C4-2B (cell line): Measurements from ENCODE around the gene KCNJ3.

Experiments
- CTCF ChIP-seq: fragments of 450-650 bp; conservative IDR thresholded peaks from 2 replicates; pipeline ENCODE4 v1.5.1; 2017; ENCODE audit warnings: mild to moderate bottlenecking
- ZFX ChIP-seq: fragments of 450-650 bp; IDR thresholded peaks from 2 replicates; pipeline ENCODE4 v1.6.1; 2017

DNA sequence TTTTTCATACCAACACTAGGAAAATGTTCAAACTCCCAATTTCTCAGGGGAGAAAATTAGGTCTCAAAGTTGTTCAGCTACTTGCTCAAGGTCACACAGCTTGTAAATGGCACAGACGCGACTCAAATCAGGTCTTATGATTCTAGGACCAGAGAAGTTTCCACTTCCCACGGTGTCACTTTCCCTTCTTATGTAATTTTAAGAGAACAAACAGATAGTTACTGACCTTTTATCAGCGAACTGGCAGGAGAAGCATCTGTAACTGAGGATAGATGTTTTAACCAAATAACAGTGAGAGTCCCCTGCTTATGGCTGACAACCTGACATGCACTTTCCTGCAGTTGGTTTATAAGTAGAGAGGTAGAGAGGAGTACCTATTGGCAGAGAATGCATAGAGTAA, 2.1 kb upstream of the KCNJ3 start:
- TF ChIP-seq CTCF (no peak), ZFX (no peak)
